ENCODE measurements around the gene TANC1.

The TANC1 gene

GRCh38 chr2:159206736-159207380, 238.4 kb downstream of the TANC1 start:
- DNase-seq = no peak

GRCh38 chr2:159208438-159208837, 240.0 kb downstream of the TANC1 start:
- no peak for DNase-seq

- no peak for DNase-seq
Observed at GRCh38 chr2:159209341-159210306, 241.2 kb downstream of the TANC1 start.

- no peak for DNase-seq
Observed at GRCh38 chr2:159211447-159212396, 243.3 kb downstream of the TANC1 start.

- DNase-seq = no peak
Observed at GRCh38 chr2:159213296-159213695, 244.9 kb downstream of the TANC1 start.

- DNase-seq = no peak
Observed at GRCh38 chr2:159214325-159214865, 246.0 kb downstream of the TANC1 start.

GRCh38 chr2:159215116-159215515, 246.7 kb downstream of the TANC1 start:
- no peak for DNase-seq

GRCh38 chr2:159217676-159218075, 249.2 kb downstream of the TANC1 start:
- DNase-seq = no peak

GRCh38 chr2:159218389-159218788, 249.9 kb downstream of the TANC1 start:
- no peak for DNase-seq

GRCh38 chr2:159219394-159219998, 251.1 kb downstream of the TANC1 start:
- DNase-seq = no peak

- no peak for DNase-seq
Observed at GRCh38 chr2:159224061-159224813, 255.8 kb downstream of the TANC1 start.

GRCh38 chr2:159225025-159226016, 256.9 kb downstream of the TANC1 start:
- no peak for DNase-seq

- no peak for DNase-seq
Observed at GRCh38 chr2:159226059-159226461, 257.6 kb downstream of the TANC1 start.

- no peak for DNase-seq
Observed at GRCh38 chr2:159226608-159227385, 258.4 kb downstream of the TANC1 start.

- no peak for DNase-seq
Observed at GRCh38 chr2:159227467-159227866, 259.0 kb downstream of the TANC1 start.

- DNase-seq = no peak
Observed at GRCh38 chr2:159228081-159228581, 259.7 kb downstream of the TANC1 start.

- no peak for DNase-seq
Observed at GRCh38 chr2:159229476-159230144, 261.2 kb downstream of the TANC1 start.

- no peak for DNase-seq
Observed at GRCh38 chr2:159230145-159230877, 261.9 kb downstream of the TANC1 start.

Measured in effector CD8-positive, alpha-beta T cell (primary cell).